Embryonic facial prominence (tissue), 1 donor: ENCODE results near the gene CAPN11.
"Not testable (repeated sequence)": the region's sequence is repeated elsewhere in the genome, so short reads cannot be mapped to it uniquely, and the experiment has no call there.

Experiments used
- DNase-seq: peaks from one replicate; pipeline ENCODE4 v3.0.0-alpha.2; 2016; ENCODE audit errors: extremely low spot score

CAPN11 gene

DNA sequence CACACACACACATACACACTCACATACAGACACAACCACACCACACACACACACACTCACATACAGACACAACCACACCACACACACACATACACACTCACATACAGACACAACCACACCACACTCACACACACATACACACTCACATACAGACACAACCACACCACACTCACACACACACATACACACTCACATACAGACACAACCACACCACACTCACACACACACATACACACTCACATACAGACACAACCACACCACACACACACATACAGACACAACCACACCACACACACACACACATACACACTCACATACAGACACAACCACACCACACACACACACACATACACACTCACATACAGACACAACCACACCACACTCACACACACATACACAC is 23.2 kb downstream of the CAPN11 start:
- not testable (repeated sequence) for DNase-seq

DNA sequence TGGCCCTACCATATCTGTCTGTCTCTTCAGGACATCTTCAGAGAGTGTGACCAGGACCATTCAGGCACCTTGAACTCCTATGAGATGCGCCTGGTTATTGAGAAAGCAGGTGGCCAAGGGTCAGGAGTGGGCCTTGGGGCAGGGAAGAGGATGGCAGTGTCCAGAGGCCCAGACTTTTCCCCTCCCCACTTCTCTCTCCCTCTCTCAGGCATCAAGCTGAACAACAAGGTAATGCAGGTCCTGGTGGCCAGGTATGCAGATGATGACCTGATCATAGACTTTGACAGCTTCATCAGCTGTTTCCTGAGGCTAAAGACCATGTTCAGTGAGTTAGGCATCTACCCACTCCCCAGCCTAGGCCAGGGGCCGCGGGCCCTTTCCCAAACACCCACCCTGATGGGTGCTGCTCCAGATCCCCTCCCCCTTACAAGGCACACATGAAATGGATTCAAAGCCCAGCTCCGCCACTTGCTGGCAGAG is 24.3 kb downstream of the CAPN11 start:
- DNase-seq, result no peak

DNA sequence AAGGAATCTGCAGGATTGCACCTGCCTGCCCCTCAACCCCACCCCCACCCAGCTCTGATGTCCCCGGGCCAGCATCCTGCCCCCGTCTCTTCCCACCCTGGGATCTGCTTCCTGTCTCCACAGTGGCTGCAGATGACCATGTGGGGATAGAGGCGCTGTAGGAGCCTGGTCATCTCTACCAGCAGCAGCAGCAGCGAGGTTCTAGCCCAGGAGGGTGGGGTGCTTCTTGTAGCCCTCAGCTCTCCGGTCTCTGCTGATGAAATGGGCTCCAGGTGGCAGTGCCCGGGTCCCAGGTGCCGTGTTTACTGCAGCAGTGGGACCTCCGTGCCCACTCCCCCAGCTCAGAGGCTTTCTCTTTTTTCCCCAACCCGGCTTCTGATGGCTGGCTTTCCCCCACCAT is 25.2 kb downstream of the CAPN11 start:
- DNase-seq, result no peak

DNA sequence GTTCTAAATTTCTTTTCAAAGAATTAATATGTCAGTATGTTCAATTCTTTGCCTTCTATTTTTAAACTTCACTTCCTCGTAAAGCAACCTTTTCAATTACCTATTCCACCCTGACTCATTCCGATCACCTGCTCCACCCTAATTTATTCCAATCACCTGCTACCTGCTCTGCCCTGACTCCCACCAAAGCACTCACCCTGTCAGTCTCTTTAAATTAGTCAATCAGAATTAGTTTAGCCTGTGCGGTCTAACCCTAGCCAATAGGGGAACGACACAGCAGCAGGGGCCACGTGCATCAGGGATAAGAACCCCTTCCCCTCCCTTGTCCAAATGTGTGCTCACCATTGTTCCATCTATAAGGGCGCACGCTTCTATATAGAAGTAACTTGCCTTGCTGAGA is 26.7 kb downstream of the CAPN11 start:
- not testable (repeated sequence) for DNase-seq

DNA sequence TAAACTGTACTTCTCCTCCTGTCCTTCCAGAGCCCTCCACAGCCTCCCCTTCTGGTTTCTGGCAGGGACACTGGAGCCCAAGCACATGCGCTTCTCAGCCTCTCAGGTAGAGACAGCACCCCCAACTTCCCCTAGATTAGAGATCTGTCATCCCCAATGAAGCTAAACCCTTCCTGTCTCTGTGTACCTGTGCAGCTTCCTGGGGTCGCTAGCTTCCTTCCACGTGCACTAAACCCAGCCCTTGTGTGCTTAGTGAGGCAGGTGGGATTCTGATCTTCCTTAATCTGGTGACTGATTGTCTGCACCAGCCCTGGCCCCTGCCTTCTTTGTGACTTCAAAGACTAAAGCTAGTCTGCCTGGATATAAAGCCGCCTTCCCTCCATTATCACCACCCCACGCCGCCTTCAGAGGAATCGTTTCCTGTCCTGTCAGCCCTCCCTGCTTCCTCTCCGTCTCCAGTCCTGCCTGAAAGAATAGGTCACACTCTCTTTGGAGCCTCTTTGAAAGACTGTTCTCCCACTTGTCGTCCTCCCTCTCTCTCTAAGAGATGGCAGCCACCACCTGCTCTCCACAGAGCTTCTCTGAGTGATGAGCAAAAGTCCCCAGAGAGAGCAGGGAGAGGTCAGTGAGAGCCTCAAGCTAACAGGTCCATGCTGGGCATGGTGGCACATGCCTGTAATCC is 27.5 kb downstream of the CAPN11 start:
- no peak for DNase-seq

DNA sequence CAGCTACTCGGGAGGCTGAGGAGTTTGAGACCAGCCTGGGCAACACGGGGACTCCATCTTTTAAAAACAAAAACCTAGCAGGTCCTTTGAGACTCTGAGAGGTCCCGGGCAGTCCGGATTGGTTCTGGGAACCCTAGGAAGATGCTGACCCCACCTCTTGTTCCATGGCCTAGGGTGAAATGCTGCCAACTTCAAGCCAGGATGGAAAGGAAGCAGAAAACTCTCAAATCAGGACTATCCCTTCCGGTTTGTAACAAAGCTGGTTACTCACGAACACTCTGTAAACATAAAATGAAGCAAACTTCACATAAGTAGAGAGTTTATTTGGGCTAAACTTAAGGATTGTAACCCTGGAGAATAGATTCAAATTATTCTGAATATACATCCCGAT is 28.0 kb downstream of the CAPN11 start:
- no peak for DNase-seq

DNA sequence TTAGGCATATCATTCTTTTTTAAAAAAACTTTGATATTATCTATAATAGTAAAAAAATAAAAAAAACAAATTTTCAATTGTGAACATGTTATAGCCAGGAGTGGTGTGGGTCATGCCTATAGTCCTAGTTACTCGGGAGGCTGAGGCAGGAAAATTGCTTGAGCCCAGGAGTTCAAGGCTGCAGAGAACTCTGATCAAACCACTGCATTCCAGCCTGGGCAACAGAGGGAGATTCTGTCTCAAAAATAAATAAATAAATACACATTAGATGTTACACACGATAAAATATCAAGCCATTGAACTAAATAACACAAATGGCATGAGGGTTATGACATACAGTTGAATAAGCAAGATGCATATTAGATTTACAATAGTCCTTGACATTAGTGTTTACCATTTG is 30.2 kb downstream of the CAPN11 start:
- no peak for DNase-seq

DNA sequence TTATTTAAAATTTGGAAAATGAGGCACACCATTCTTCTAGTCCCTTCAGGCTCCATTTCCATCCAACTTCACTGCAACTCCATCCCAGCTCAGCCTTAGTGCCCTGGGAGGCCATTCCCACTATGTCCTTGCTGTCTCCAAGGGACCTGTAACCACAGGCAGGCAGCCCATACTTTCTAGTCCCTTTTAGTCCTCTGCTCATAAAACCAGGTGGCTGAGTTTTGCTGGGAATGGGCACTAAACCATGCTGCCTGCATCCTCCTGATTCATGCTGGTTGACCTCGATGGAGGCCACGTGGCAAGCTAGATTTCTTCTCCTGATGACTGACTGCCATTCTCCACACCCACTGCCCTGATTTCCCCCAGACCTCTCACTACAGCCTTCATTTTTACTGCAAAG is 30.6 kb downstream of the CAPN11 start:
- DNase-seq, result no peak

DNA sequence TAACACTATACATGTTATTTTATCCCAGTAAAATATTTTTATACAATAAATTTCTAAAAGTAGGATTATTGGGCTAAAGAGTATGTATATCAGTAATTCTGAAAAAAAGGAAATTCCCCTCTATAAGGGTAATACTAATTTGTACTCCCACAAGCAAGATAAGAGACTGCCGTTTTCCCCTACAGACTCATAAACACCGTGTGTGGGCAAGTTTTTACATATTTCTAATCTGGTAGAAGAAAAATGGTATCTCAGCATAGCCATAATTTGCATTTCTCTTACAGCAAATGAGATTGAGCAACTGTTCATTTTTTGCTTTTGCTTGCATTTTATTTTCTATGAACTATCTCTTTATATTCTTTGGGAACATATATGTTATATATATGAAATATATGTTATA is 32.1 kb downstream of the CAPN11 start:
- DNase-seq, result no peak

DNA sequence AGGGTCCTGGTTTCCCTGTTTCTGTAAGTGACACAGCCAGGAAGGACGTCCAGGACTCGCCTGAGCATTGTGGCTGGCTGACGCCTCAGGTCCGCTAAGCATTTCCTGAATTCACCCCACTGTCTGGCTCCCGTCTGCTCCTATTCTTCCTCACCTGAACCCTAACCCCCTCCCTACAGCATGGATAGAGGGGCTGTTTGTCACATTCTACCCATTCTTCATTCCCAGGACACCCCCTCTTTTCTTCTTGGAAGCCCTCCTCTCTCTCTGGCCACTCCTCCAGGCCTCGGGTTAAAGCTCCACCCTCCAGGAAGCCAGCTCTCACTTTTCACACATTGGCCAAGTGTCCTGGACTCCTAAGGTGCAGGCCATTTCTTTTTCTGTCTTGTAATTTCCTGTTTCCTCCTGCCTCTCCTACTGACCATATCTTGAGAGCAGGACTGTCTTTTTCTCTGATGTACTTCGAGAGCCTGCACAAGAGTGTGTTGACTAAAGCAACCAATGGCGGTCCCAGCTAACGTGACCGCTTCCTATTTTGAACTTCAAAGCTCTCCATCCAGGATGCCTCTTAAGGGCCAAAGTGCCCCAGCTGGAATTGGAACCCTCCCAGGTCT is 33.9 kb downstream of the CAPN11 start:
- DNase-seq, result no peak

DNA sequence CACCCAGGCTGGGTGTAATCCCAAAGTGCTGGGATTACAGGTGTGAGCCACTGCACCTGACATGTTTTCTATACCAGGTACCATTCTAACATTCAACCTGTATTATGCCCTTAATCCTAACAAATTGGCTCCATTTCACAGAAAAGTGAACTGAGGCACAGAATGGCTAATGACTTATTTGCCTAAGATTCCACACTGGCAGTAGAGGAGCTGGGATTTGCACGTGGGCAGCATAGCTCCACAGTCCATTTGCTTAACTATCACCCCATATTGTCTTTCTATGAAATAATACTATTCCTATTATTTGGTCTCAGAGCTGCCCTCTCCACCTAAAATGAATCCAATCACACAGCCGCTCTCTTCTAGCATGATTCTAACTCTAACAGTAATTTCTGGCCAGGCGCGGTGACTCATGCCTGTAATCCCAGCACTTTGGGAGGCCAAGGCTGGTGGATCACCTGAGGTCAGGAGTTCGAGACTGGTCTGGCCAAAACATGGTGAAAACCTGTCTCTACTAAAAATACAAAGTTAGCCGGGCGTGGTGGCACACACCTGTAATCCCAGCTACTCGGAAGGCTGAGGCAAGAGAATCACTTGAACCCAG is 34.8 kb downstream of the CAPN11 start:
- DNase-seq, result no peak

DNA sequence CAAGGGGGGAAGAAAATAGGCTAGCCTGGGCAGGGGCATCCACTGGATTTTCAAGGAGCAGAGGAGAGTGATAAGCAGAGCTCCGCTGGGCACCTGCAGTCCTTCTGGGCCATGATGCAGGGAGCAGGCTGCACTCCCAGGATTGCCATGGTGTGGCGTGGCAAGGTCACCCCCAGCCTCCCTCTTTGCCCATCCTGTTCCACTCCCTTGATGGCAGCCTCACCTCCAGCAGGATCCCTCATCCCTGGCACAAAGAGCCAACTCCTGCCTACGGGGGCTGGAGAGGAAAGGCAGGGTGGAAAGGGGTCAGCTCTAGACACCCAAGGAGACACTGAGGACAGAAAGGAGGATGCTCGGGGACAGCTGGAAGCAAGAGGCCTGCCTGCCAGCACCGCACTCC is 35.7 kb downstream of the CAPN11 start:
- DNase-seq, result no peak

DNA sequence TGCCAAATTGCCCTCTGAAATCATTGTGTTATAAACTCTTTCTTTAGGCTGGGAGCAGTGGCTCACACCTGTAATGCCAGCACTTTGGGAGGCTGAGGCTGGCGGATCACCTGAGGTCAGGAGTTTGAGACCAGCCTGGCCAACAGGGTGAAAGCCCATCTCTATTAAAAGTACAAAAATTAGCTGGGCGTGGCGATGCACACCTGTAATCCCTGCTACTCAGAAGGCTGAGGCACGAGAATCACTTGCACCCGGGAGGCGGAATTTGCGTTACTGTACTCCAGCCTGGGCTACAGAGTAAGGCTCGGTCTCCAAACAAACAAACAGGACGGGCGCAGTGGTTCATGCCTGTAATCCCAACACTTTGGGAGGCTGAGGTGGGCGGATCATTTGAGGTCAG is 37.7 kb downstream of the CAPN11 start:
- DNase-seq, result not testable (repeated sequence)

DNA sequence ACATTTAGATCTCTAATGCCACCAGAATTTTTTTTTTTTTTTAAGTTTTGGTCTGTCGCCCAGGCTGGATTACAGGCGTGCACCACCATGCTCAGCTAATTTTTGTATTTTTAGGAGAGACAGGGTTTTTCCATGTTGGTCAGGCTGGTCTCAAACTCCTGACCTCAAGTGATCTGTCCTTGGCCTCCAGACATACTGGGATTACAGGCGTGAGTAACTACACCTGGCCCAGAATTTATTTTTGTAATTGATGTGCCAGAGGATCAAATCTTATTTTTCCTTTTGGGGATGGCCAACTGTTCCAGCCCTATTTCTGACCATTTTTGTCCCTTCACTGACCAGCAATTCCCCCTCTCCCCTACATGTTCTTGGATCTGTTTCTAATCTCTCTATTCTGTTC is 40.1 kb downstream of the CAPN11 start:
- no peak for DNase-seq

DNA sequence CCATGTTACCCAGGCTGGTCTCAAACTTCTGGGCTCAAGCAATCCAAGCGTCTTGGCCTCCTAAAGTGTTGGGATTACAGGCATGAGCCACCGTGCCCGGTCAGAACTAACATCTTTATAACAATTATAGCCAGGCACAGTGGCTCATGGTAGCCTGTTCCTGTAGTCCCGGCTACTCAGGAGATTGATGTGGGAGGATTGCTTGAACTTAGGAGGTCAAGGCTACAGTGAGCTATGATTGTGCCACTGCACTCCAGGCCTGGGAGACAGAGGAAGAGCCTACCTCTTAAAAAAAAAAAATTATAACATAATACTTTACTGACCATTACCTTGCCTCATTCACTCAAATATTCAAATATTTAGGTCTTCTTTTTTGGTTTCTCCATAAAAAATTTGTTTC is 41.3 kb downstream of the CAPN11 start:
- DNase-seq, result no peak

DNA sequence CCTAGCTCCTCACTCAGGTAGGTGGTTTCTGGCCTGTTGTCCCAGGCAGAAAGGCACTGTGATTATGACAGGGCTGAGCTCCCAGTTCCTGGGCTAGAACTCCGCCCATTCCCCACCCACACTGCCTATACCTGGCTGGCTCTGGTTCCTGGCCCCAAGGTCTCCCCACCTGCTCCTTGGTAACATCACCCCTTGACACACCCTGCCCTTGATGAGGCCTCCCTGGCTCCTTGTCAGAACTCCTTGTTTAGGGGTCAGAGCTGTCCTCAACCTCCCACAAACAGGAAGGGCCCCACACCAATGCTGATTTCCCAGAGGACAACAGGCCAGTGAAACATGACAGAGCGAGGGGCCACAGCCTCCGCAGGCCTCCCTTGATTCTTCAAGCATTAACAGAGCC is 42.6 kb downstream of the CAPN11 start:
- no peak for DNase-seq

DNA sequence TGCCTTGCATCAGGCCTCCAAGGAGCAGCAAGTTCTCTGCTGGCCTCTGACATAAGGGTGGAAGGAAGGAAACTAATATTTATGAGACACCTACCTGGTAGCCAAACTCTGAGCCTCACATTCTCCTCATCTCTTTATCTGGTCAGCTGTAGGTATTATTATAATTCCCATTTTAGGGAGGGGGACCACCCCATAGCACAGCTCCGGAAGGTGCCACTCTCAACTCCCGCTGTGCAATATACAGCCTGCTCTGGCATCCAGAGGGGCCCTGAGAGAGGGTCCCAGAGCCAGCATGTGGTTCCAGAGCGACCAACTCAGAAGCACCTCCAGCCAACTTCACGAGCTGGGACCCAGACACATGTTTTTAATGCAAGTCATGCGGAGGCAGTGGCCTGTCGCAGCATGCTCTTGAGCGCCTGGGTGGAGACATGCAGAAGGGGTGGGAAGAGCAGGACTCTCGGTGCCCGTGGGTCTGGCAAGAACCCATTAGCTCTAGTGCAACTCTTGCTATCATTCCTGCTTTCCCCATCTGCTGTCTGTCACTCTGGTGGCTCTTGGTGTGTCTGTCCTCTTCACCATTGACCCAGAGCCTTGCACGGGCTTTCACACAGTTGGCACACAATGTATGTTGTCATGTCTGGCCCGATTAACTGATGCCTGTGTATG is 43.2 kb downstream of the CAPN11 start:
- no peak for DNase-seq

DNA sequence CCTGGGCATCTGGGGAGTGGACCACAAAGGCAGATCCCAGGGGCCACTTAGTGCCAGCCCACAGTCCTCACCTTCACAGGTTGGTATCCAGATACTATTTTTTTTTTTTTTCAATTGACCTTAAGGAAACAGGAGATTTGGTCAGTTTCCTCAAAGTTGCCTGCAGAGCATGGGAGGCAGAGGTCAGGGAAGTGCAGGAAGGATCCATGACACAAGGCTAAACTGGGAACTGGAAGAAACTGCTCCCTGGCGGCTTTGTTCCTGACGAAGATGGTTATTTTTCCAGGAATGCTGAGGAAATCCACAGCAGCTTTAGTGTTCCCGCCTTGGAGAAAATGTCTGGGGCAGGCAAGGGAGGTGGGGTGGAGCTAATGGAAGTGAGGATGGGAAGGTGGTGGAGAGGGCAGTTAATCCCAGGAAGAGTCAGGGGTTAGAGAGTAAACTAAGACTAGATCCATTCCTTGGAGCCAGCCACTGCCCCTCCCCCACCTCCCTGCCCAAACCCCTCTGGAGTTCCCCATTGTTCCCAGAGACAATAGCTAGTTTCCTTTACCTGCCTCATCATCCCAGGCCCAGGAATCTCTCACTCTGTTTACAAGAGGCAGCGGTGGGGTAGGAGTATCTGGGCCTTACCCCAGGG is 43.8 kb downstream of the CAPN11 start:
- no peak for DNase-seq

DNA sequence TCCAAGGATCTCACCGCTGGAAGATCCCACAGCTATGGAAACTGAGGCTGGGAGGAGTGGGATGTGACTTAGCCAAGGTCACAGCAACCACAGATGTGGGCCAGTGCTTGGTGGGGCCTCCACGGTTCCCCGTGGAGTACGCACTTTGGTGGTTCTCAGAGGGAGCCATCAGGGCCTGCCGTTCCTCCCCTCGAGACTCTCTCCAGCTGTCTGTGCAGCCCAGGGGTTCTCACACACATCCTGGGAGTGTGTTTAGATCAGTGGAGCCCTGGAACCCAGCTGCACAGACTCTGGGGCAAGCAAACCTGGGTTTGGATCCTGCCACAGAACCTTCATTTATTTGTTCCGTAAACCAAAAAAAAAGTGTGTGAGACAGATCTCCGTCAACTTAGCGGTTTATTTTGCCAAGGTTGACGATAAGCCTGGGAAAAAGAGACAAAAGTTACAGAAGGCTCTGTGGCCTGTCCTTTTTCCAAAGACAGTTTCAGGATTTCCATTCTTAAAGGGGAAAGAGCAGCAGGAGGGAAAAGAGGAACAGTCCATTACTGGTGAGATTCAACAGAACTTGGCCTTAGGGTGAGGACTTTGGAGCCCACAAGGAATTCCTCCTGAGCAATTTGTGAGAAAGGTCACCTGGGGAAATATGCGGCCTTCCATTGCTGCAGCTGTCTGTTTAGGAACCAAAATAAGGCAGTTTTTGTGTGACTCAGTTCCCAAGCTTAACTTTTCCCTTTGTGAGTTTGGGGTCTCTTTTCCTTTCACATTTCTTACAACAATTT is 44.5 kb downstream of the CAPN11 start:
- DNase-seq, result no peak

DNA sequence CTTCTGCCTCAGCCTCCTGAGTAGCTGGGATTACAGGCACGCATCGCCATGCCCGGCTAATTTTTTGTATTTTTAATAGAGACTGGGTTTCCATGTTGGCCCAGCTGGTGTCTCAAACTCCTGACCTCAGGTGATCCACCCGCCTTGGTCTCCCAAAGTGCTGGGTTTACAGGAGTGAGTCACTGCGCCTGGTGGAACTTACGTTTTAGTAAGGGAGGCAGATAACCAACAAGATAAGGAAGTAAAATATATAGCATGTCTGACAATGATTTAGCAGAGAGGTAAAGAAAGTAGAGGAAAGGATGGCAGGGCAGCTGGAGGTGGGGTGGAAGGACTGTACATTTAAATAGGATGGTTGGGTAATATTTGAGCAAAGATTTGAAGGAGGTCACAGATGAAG is 45.3 kb downstream of the CAPN11 start:
- no peak for DNase-seq

DNA sequence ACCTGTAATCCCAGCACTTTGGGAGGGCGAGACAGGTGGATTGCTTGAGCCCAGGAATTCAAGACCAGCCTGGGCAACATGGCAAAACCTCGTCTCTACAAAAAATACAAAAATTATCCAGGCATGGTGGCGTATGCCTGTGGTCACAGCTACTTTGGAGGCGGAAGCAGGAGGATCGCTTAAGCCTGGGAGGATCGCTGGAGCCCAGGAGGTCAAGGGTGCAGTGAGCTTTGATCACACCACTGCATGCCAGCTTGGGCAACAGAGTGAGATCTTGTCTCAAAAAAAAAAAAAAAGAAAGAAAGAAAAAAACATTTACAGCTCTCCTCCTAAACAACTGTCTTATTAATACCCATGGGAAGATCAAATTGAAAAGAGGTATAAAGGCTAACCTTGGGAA is 49.3 kb downstream of the CAPN11 start:
- DNase-seq, result no peak

DNA sequence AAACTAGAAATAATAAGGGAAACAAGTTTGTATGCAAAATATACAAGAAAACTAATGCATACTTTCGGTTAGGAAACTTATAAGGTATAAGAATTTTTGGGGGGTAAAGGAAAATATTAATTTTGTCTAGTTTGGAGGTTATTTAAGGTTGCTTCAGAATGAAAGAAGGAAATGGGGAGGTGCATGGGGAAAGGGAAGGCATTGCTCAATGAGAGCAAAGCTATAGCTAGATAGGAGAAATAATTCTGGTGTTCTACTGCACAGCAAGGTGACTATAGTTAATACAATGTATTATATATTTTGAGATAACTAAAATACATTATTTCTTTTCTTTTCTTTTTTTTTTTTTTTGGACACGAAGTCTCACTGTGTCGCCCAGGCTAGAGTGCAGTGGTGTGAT is 52.7 kb downstream of the CAPN11 start:
- no peak for DNase-seq
